HG03097 (cell line): ENCODE results near the gene SLC25A6.
"Not testable (repeated sequence)": the region's sequence is repeated elsewhere in the genome, so short reads cannot be mapped to it uniquely, and the experiment has no call there.

ENCODE experiments used
- ATAC-seq: cut with Tn5 transposase; IDR thresholded peaks from one replicate; pipeline ENCODE4 v1.9.1; 2021; ENCODE audit not compliant: unreplicated experiment, low FRiP score

Gene SLC25A6

DNA sequence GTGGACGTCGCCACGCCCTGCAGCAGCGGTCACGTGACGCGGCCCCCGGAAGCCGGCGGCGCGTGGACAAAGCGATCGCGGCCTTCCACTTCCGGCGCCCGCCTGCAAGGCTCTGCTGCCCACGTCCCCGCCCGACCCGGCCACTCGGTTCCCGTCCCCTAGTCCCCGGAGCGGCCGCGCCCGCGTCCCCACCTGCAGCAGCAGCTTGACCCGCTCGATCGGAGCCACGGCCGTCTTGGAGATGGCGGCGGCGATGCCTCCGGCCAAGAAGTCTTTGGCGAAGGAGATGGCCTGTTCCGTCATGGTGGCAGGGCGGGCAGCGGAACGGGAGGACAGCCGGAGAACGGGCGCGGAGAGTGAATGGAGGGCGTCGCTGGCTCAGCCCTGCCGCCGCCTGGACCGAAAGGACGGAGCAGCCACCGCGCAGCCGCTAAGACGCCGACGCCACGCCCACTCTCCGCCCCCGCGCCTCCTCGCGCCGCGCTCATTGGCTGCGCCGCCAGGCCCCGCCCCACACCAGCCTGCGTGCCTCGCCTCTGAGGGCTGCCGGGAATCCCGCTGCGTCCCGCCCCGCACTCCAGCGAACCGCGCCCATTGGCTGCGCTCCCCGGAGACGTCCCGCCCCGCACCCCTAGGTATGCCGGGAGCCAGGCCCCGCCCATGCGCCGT is at the start of gene SLC25A6:
Gene SLC25A6, minus strand, starts transcription at position 407 of the 669 bp plus-strand sequence. Its CDS starts 104 bp downstream, at position 303.
- ATAC-seq = peak; percentile 94

DNA sequence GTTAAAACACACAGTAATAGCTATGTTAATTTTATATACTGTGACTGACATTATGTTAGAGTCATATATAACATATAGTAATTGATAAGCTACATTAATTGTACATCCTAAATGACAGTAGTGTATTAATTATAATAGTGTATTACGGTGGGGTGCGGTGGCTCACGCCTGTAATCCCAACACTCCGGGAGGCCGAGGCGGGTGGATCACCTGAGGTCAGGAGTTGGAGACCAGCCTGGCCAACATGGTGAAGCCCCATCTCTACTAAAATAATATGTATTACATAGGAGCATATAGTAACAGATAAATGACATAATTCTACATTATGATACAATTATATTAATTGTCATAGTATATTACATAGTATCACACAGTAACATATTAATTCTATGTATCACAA is 48.6 kb upstream of the SLC25A6 start:
- ATAC-seq = no peak

DNA sequence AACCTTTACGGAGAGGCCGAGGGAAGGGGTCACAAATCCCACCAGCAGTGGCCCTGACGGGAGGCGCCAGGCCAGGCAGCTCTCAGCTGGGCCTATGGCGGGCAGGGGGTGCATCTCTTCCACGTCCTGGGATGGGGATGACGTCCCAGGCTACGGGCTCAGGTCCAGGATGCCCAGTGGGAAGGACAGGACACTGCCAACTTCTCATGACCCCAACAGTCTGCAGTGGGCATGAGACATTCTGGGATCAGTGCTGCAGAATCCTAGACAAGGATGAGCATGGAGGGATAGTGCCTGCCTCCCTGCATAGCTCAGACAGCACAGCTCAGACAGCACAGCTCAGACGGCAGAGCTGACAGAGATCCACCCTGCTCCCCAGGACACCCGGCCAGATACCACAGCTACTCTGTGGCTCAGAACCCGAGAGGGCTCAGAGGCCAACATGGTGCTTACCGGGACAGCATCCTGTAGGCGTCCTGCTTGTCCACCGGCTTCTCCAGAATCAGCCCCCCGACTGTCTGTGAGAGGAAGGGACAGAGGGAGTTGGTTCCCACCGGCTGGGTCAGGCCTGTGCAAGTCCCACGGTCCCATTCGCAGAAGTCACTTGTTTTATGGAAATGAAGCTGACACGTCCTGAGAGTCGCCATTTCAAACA is 43.5 kb upstream of the SLC25A6 start:
- ATAC-seq = no peak

DNA sequence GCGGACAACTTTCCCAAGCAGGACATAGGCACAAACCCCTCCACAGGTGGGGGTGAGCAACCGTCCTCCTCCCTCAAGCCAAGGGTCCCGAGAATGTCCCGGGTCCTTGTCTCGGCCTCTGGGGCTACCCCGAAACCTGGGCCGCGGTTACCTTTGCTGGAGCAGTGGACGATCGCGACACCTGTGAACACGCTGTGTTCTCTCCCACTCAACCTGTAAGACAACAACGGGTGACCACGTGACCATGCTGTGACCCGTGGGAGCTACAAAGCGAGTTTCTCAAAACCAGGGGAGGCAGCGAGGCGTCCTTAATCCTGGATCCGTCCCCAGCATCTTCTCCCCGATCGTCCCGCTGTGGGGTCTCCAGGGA is 42.9 kb upstream of the SLC25A6 start:
- no peak for ATAC-seq

DNA sequence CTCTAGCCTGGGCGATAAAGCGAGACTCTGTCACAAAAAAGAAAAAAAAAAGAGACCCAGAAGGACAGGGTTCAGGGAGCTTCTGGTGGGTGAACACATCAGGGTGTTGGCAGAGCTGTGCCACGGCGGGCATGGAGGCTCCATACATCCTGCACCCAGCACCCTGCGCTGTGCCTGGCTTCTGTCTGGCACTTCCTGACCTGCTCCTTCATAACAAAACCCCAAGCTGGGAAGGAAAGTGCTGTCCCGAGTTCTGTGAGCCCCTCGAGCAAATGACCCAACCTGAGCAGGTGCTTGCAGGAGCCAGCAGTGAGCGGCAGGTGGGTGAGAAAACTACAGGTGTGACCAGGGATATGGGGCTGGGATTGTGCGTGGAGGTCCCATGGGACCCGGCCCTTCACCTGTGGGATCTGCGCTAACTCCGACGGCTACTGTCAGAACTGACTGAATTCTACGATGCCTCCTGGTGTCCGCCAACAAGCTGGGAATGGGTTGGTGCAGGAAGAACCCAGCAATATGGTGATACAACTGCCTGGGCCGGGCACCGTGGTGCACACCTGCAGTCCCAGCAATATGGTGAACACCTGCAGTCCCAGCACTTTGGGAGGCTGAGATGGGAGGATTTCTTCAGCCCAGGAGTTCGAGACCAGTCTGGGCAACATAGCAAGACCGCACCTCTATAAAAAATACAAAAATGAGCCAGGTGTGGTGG is 41.9 kb upstream of the SLC25A6 start:
- ATAC-seq = no peak

- ATAC-seq = no peak
Observed at GRCh38 chrX:1430451-1430850, 38.5 kb upstream of the SLC25A6 start.

DNA sequence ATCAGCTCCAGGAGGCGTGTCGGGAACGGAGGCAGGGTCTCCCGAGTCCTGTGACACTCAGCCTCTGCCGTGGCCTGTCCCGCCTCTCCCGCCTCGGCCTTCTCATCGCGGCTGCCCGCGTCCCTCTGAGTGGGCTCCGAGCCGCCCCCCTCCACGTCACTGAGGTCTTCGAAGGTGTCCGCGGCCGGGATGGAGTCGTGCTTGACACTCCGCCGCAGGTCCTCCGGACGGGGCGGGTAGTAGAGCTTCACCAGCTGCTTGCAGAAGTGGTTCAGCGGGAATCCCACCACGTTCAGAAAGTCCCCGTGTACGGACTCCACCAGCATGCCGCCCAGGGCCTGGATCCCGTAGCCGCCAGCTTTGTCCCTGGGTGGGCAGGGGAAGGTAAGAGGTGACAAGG is 35.8 kb upstream of the SLC25A6 start:
- ATAC-seq = no peak

GRCh38 chrX:1426321-1426720 is 34.4 kb upstream of the SLC25A6 start:
- not testable (repeated sequence) for ATAC-seq

GRCh38 chrX:1425381-1425780 is 33.5 kb upstream of the SLC25A6 start:
- ATAC-seq = no peak

- ATAC-seq = no peak
Observed at GRCh38 chrX:1424147-1424851, 32.4 kb upstream of the SLC25A6 start.

- no peak for ATAC-seq
Observed at GRCh38 chrX:1423215-1423614, 31.3 kb upstream of the SLC25A6 start.

DNA sequence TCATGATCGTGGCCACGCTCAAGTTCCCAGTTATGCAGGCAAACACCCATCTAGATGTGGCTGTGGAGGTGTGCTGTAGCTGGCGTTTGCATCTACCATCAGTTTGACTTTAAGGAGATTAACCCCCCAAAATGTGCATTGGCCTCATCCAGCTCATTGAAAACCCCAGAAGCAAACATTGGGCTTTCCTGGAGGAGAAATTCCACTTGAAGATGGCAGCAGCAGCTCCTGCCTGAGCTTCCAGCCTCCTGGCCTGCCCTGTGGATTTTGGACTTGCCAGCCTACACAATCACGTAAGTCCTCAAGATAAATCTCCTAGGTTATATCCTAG is 30.2 kb upstream of the SLC25A6 start:
- no peak for ATAC-seq

GRCh38 chrX:1421433-1422134 is 29.7 kb upstream of the SLC25A6 start:
- no peak for ATAC-seq

GRCh38 chrX:1420371-1420770 is 28.5 kb upstream of the SLC25A6 start:
- no peak for ATAC-seq

- ATAC-seq = no peak
Observed at GRCh38 chrX:1419545-1420355, 27.8 kb upstream of the SLC25A6 start.

DNA sequence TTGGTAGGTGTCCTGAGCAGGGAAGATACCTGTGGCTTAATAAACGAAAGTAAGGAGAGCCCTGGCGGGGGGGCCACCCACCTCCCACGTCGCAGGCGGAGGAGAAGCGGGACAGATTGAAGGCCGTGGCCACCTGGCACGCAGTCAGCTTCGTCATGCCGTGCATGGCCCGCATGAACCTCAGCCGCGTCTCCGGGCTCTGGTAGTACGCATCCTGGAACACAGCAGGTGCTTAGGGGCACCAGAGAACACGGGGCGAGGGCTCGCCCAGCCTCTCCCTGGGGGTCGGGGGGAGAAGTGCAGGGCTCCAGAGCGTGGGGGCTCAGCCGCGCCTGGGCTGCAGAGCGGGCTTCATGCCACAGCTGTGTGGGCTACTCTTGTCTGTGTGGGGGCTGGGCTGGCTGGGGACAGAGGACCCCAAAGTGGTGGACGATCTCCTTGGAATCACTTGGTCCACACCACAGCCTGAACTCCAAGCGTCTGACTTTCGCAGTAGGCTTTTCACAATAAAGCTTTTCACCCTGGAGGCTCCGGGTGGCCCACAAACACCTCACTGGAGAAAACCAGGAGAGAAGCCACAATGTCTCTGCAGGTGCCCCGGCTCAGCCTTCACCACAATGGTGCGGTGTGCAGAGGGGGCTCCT is 27.1 kb upstream of the SLC25A6 start:
- no peak for ATAC-seq

- ATAC-seq = no peak
Observed at GRCh38 chrX:1417921-1418771, 26.2 kb upstream of the SLC25A6 start.

DNA sequence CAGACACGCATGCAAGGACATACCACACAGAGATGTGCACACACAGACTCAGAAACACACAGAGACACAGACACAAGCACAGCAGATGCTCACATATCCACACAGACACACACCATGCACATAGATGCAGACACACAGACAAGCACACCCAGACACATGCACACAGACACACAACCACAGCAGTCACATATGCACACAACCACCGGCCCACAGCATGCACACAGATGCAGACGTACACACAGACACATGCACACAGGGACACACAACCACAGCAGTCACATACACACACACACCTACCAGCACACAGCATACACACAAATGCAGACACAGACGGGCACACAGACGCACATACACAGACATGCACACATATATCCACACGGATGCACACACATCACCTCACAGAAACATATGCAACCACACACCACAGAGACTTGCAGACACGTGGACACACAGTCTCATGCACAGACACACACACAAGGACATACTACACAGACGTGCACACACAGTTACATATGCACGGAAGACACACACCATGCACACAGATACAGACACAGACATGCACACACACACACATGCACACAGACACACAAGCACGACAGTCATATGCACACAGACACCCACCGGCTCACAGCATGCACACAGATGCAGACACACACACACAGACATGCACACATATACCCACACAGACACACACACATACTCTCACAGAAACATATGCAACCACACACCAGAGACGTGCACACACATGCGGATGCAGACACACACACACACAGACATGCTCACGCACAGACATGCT is 25.2 kb upstream of the SLC25A6 start:
- ATAC-seq = no peak
